Endodermal cell (in vitro differentiated cells): Measurements from ENCODE around the gene FAM162B. TPM values are rescaled to one million over a fixed set of nuclear protein-coding genes. Genes with fewer than 3 reads are reported as not detected.

Experiments used
- DNase-seq: peaks from one replicate; pipeline ENCODE4 v3.0.0-alpha.2; 2017
- H3K27ac ChIP-seq: 2 replicates; pipeline ENCODE4 v1.5.1; 2013; ENCODE audit warnings: mild to moderate bottlenecking, low read depth, low read length, moderate library complexity
- H3K27me3 ChIP-seq: 2 replicates; pipeline ENCODE4 v1.6.1; 2013; ENCODE audit warnings: mild to moderate bottlenecking, low read length, moderate library complexity; ENCODE audit not compliant: insufficient read depth, control insufficient read depth, poor library complexity, severe bottlenecking
- H3K36me3 ChIP-seq: 2 replicates; pipeline ENCODE4 v1.7.0; 2013; ENCODE audit warnings: mild to moderate bottlenecking, low read length, moderate library complexity; ENCODE audit not compliant: control insufficient read depth, insufficient read depth
- H3K4me1 ChIP-seq: one replicate; pipeline ENCODE4 v1.7.0; 2013; ENCODE audit warnings: low read length; ENCODE audit not compliant: control insufficient read depth, insufficient read depth
- H3K4me3 ChIP-seq: 2 replicates; pipeline ENCODE4 v1.5.1; 2013; ENCODE audit warnings: mild to moderate bottlenecking, low read length, moderate library complexity
- H3K9ac ChIP-seq: 2 replicates; pipeline ENCODE4 v1.6.1; 2013; ENCODE audit warnings: mild to moderate bottlenecking, low read length, moderate library complexity; ENCODE audit not compliant: poor library complexity, severe bottlenecking; ENCODE audit errors: extremely low read depth
- H3K9me3 ChIP-seq: 2 replicates; pipeline ENCODE4 v1.6.1; 2013; ENCODE audit warnings: mild to moderate bottlenecking, low read length, moderate library complexity; ENCODE audit not compliant: control insufficient read depth
- H3K27ac Mint-ChIP-seq: 2 replicates; pipeline ENCODE4 v1.8.0; 2020; ENCODE audit warnings: mixed read lengths
- H3K27me3 Mint-ChIP-seq: 2 replicates; pipeline ENCODE4 v1.8.0; 2021; ENCODE audit warnings: mild to moderate bottlenecking, mixed read lengths; ENCODE audit not compliant: insufficient read depth
- H3K36me3 Mint-ChIP-seq: 2 replicates; pipeline ENCODE4 v1.8.0; 2020; ENCODE audit warnings: low read depth, mixed read lengths
- H3K4me1 Mint-ChIP-seq: 2 replicates; pipeline ENCODE4 v1.8.0; 2020; ENCODE audit warnings: mixed read lengths
- H3K4me3 Mint-ChIP-seq: 2 replicates; pipeline ENCODE4 v1.8.0; 2020; ENCODE audit warnings: mild to moderate bottlenecking, moderate library complexity, mixed read lengths
- H3K9me3 Mint-ChIP-seq: 2 replicates; pipeline ENCODE4 v1.8.0; 2020; ENCODE audit warnings: mild to moderate bottlenecking, mixed read lengths
- CTCF ChIP-seq: fragments of 200-600 bp; sonication (generic); conservative IDR thresholded peaks from 2 replicates; pipeline ENCODE4 v1.5.0; 2021; ENCODE audit warnings: antibody characterized with exemption, mild to moderate bottlenecking
- WGBS, 2 experiments: methylation state at CpG; one replicate each; pipeline versions ENCODE4 v1.1.5 to v1.1.7; 2013; ENCODE audit warnings: missing lambda C conversion rate in 2 of 2, mixed read lengths in 1 of 2; ENCODE audit not compliant: insufficient coverage in 1 of 2, insufficient read length in 1 of 2; 5-methylcytosine and 5-hydroxymethylcytosine counted together
- total RNA-seq, 2 donors: library from RNA; stranded (reverse); fragmentation: NEBNext Ultra II Directional in 1 of 2; extraction: Animal tissue kit (Norgen Biotek cat#: 25700) in 1 of 2; gene quantifications; 2 replicates in 1 of 2; 3 replicates in 1 of 2; pipeline ENCODE4 v1.2.1, GENCODE V29; 2021

The FAM162B gene
- total RNA-seq, 2 donors from 2014 or later = 0.79 to 1.1 TPM

GRCh38 chr6:116730513-116730912, 35.0 kb downstream of the FAM162B start:
- Mint-ChIP-seq H3K27ac (no peak overlapping the region), H3K27me3 (no peaks in the 10 kb centered on the region), H3K9me3 (no peaks in the 10 kb centered on the region), H3K36me3 (peaks cover 1% of the 10 kb centered on the region), H3K4me1 (no peaks in the 10 kb centered on the region), H3K4me3 (no peak overlapping the region)
- Histone ChIP-seq H3K9ac (no peak overlapping the region), H3K9me3 (no peaks in the 10 kb centered on the region), H3K27ac (no peak overlapping the region), H3K27me3 (no peaks in the 10 kb centered on the region), H3K4me3 (no peak overlapping the region), H3K4me1 (no peaks in the 10 kb centered on the region), H3K36me3 (peaks cover 32% of the 10 kb centered on the region)
- no peak for DNase-seq
- TF ChIP-seq CTCF = no peak

GRCh38 chr6:116726947-116727346, 38.6 kb downstream of the FAM162B start:
- Histone ChIP-seq H3K27ac (no peak overlapping the region), H3K36me3 (peaks cover 41% of the 10 kb centered on the region), H3K9ac (no peak overlapping the region), H3K4me1 (no peaks in the 10 kb centered on the region), H3K9me3 (no peaks in the 10 kb centered on the region), H3K4me3 (no peak overlapping the region), H3K27me3 (no peaks in the 10 kb centered on the region)
- Mint-ChIP-seq H3K27me3 (no peaks in the 10 kb centered on the region), H3K27ac (no peak overlapping the region), H3K36me3 (peaks cover 15% of the 10 kb centered on the region), H3K4me1 (no peaks in the 10 kb centered on the region), H3K4me3 (no peak overlapping the region), H3K9me3 (no peaks in the 10 kb centered on the region)
- no peak for DNase-seq
- TF ChIP-seq CTCF = no peak

- H3K4me3 Mint-ChIP-seq = no peak overlapping the region
- Histone ChIP-seq H3K4me1 (no peaks in the 10 kb centered on the region), H3K9me3 (peaks cover 7% of the 10 kb centered on the region), H3K4me3 (no peak overlapping the region), H3K36me3 (peaks cover 54% of the 10 kb centered on the region), H3K9ac (no peak overlapping the region), H3K27ac (no peak overlapping the region), H3K27me3 (no peaks in the 10 kb centered on the region)
- WGBS, 2 experiments = 100% methylated on average over 2 of the region's 2 CpGs; no CpG with 5 or more reads in 1 of the 2 experiments
- no peak for TF ChIP-seq CTCF
- H3K4me1 Mint-ChIP-seq = no peaks in the 10 kb centered on the region
- H3K27me3 Mint-ChIP-seq = no peaks in the 10 kb centered on the region
- DNase-seq = no peak
- no peak overlapping the region for H3K27ac Mint-ChIP-seq
- H3K9me3 Mint-ChIP-seq = peaks cover 12% of the 10 kb centered on the region
- H3K36me3 Mint-ChIP-seq = peaks cover 61% of the 10 kb centered on the region
Measured at GRCh38 chr6:116714761-116715160, 50.8 kb downstream of the FAM162B start.
